Adipocyte (in vitro differentiated cells): Measurements from ENCODE around the gene KLHL12.

ENCODE experiments used
- DNase-seq: peaks from one replicate; pipeline ENCODE4 v3.0.0-alpha.2; 2015; ENCODE audit warnings: low read depth
- H3K27me3 ChIP-seq: replicated peaks from 2 replicates; pipeline ENCODE4 v1.7.0; 2013; ENCODE audit warnings: mild to moderate bottlenecking, low read length, moderate library complexity; ENCODE audit not compliant: control insufficient read depth, insufficient read depth
- H3K36me3 ChIP-seq: 2 replicates; pipeline ENCODE4 v1.7.0; 2013; ENCODE audit warnings: low read length, mild to moderate bottlenecking, moderate library complexity; ENCODE audit not compliant: control insufficient read depth, insufficient read depth, severe bottlenecking
- H3K4me1 ChIP-seq: 2 replicates; pipeline ENCODE4 v1.7.0; 2013; ENCODE audit warnings: mild to moderate bottlenecking, low read length, moderate library complexity; ENCODE audit not compliant: control insufficient read depth, insufficient read depth
- H3K4me3 ChIP-seq: 2 replicates; pipeline ENCODE4 v1.7.0; 2013; ENCODE audit warnings: mild to moderate bottlenecking, low read length, moderate library complexity
- H3K9ac ChIP-seq: 2 replicates; pipeline ENCODE4 v1.7.0; 2013; ENCODE audit warnings: mild to moderate bottlenecking, low read length, moderate library complexity
- H3K9me3 ChIP-seq: 2 replicates; pipeline ENCODE4 v1.7.0; 2013; ENCODE audit warnings: mild to moderate bottlenecking, low read length, moderate library complexity; ENCODE audit not compliant: control insufficient read depth

KLHL12 gene

DNA sequence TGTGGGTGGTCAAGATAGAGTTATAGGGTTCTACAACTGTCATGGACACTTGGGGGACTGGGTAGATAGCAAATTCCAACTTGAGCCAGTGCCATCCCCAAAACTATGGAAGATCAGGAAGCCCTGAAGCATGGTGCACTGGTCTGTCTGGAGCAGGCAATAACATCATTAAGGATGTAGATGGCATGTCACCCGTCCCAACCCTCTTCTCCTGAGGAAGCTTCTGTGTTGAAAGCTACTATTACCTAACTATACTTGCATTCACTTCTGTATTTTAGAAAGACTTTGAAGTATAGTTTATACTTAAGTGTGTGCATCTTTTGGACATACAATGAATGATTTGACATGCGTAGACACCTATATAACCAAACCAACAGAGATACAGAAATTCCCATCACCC is 71.0 kb downstream of the KLHL12 start:
- Histone ChIP-seq H3K4me3 (no peak overlapping the region), H3K36me3 (no peaks in the 10 kb centered on the region), H3K9ac (no peak overlapping the region), H3K27me3 (no peaks in the 10 kb centered on the region), H3K9me3 (no peaks in the 10 kb centered on the region), H3K4me1 (peaks cover 13% of the 10 kb centered on the region)
- no peak for DNase-seq

DNA sequence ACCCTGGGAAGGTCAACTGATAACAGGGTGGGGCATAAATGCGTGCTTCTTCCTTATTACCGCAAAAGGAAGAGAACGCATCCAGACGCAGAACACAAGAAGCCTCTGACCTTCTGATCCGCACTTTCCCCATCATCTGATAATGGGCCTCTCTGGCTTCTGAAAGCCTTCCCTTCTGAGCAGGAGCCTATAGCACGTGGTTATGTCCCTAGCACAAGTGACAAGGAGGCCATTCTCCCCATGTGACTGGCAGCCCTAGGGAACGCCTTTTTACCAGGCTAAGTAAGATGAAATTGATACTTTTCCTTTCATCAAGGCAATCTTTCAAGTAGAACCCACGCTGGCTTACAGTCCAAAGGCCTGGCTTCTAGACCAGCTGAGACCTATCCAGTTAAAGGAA is 72.2 kb downstream of the KLHL12 start:
- no peaks in the 10 kb centered on the region for H3K27me3 ChIP-seq
- H3K9ac ChIP-seq = no peak overlapping the region
- DNase-seq = no peak
- peaks cover 13% of the 10 kb centered on the region for H3K4me1 ChIP-seq
- H3K4me3 ChIP-seq = no peak overlapping the region
- H3K36me3 ChIP-seq = no peaks in the 10 kb centered on the region
- H3K9me3 ChIP-seq = no peaks in the 10 kb centered on the region

DNA sequence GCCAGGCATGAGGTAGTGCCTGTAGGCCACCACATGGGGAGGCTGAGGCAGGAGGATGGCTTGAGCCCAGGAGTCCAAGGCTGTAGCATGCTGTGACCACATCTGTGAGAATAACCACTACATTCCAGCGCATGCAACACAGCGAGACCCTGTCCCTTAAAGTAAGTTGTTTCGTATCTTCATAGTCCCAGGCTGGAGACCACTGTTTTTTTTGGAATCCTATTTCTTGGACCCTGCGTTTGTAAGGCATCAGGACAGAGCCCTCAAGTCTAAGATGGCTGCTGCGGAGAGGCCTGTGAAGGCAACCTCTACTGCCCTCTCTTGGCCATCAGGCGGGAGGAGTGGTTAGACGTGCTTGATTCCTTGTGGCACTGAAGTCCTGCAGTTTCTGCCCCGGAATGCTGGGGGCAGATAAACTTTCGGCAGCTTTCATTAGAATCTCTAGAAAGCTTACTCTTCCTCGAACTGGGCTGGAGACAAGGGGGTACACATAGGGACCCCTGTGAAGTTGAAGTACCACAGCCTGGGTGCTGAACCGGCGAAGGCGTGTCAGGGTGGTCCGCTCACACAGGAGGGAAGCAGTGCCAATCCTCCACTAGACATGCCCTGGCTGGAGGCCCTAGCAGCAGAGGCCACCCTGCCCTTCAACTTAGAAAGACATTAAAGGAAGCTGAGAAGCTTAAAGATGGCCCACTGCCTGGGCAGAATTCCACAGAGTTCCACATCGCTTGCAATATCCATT is 74.7 kb downstream of the KLHL12 start:
- Histone ChIP-seq H3K9me3 (no peaks in the 10 kb centered on the region), H3K4me3 (no peak overlapping the region), H3K9ac (no peak overlapping the region), H3K4me1 (no peaks in the 10 kb centered on the region), H3K27me3 (peaks cover 12% of the 10 kb centered on the region), H3K36me3 (no peaks in the 10 kb centered on the region)
- peak; percentile 38 for DNase-seq

DNA sequence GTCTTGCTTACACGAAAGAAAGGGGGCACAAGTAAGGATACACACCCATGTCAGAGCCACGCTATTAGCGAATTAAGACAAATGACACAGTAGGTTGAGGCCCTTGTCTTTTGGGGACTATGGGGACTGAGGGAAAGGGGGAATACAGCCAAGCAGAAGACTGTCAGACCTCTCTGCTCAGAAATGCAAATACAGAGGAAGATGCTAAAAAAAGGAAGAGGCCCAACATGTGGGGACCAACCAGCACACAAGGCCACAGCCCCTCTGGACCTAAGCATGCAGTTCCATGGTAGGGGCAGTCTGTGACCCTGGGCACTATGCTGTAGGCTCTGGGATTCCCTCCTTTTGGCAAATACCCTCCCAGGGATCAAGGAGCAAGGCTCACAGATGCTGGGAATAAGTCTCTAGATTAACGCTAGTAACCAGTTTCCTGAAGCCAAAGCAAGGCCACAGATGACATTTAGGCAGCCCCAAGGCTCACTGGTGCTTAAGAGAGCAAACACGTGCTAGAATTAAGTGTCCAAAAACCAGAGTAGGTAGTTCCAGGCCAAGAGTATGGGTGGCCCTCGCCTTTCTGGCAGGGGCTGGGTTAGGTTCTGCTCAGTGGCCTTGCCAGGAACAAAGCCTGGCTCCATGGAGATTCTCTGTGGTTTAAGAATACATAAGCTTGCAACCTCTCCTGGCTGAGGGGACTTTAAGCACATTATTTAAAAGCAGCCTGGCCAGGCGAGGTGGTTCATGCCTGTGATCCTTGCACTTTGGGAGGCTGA is 76.3 kb downstream of the KLHL12 start:
- Histone ChIP-seq H3K9ac (no peak overlapping the region), H3K27me3 (peaks cover 12% of the 10 kb centered on the region), H3K36me3 (no peaks in the 10 kb centered on the region), H3K4me3 (no peak overlapping the region), H3K9me3 (no peaks in the 10 kb centered on the region), H3K4me1 (no peaks in the 10 kb centered on the region)
- no peak for DNase-seq

DNA sequence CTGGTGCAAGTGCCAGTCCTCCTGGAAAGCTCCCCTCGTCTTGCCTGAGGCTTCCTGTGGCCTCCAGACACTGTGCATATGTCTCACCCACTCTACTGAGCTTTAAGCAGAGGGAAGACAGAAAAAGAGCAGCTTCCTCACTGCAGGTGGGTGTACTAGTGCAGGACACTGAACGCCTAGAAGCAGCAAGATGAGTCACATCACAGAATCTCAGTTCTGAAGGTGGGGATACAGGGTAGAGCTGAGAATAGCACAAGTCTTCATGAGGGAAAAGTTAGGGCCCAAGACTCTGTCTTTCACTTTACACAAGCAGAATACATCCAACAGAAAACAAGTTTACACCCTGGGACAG is 78.9 kb downstream of the KLHL12 start:
- Histone ChIP-seq H3K4me3 (no peak overlapping the region), H3K27me3 (peaks cover 26% of the 10 kb centered on the region)

DNA sequence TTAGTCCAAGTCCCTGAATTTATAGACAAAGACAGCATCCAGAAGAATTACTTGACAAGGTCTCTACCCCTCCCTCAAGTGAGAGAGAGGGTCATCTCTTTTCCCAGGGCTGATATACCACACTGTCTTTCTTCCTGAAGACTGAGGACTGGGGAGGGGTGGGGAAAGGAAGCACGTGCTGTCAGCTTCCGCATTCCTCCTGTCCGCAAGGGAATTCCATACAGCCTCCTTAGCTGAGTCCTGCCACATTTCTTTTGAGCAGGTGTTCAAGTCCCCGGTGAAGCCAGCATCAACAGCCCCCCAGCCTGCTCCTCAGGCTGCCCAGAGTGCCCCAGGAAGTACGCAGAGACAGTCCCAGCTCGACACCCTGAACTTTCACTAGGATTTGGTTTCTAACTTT is 82.1 kb downstream of the KLHL12 start:
- H3K36me3 ChIP-seq = no peaks in the 10 kb centered on the region
- H3K9ac ChIP-seq = no peak overlapping the region
- H3K27me3 ChIP-seq = peaks cover 32% of the 10 kb centered on the region
- no peaks in the 10 kb centered on the region for H3K4me1 ChIP-seq
- no peaks in the 10 kb centered on the region for H3K9me3 ChIP-seq
- H3K4me3 ChIP-seq = no peak overlapping the region
- no peak for DNase-seq

More for the DNA sequence above, 78.9 kb downstream of the KLHL12 start:
- no peak overlapping the region for H3K9ac ChIP-seq
- no peaks in the 10 kb centered on the region for H3K36me3 ChIP-seq
- no peaks in the 10 kb centered on the region for H3K4me1 ChIP-seq
- DNase-seq = no peak
- H3K9me3 ChIP-seq = no peaks in the 10 kb centered on the region

DNA sequence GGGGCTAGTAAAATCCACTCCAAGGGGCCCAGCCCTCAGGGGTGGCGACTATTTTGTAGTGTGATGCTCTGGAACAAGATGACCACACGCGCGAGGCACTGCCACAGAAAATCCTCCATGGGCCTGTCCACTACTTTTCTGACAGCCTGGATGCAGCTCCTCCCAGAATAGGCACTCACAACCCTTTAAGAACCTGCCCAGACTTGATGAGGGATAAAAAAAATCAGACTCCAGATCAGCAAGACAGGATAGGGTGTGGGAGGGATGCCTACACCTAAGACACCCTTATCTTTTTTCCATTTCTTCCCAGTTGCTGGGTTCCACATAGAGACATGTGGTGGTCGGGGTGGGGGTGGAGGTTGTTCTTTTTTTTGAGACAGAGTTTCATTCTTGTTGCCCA is 82.8 kb downstream of the KLHL12 start:
- Histone ChIP-seq H3K36me3 (no peaks in the 10 kb centered on the region), H3K9me3 (no peaks in the 10 kb centered on the region), H3K27me3 (peaks cover 32% of the 10 kb centered on the region), H3K4me3 (no peak overlapping the region), H3K4me1 (no peaks in the 10 kb centered on the region), H3K9ac (no peak overlapping the region)
- DNase-seq = no peak

DNA sequence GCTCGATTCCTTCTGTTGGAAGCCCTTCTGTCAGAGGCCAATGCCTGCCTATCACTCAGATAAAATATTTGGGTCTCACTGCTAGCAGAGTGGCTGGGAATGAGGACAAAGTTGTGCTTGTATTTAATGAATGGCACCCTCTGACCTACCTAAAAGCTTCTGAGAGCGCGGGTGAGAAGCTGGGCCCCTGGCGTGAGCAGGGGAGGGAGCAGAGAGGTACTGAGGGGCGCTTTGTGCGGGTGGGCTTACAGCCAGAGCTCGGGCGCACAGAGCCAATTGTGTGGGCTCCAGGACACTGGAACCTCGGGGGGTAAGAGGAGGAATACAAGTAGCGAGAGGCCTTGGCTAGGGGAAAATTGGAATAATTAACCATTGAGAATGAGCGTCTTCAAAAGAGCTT is 84.0 kb downstream of the KLHL12 start:
- Histone ChIP-seq H3K27me3 (peaks cover 24% of the 10 kb centered on the region), H3K36me3 (no peaks in the 10 kb centered on the region), H3K9ac (no peak overlapping the region), H3K4me3 (no peak overlapping the region), H3K4me1 (no peaks in the 10 kb centered on the region), H3K9me3 (no peaks in the 10 kb centered on the region)
- no peak for DNase-seq
